ENCODE data around the gene SPINT3. TPM values are rescaled to one million over a fixed set of nuclear protein-coding genes. Genes with fewer than 3 reads are reported as not detected.

SPINT3 gene, protein sequence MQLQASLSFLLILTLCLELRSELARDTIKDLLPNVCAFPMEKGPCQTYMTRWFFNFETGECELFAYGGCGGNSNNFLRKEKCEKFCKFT
- not detected in 2 replicates for total RNA-seq

DNA sequence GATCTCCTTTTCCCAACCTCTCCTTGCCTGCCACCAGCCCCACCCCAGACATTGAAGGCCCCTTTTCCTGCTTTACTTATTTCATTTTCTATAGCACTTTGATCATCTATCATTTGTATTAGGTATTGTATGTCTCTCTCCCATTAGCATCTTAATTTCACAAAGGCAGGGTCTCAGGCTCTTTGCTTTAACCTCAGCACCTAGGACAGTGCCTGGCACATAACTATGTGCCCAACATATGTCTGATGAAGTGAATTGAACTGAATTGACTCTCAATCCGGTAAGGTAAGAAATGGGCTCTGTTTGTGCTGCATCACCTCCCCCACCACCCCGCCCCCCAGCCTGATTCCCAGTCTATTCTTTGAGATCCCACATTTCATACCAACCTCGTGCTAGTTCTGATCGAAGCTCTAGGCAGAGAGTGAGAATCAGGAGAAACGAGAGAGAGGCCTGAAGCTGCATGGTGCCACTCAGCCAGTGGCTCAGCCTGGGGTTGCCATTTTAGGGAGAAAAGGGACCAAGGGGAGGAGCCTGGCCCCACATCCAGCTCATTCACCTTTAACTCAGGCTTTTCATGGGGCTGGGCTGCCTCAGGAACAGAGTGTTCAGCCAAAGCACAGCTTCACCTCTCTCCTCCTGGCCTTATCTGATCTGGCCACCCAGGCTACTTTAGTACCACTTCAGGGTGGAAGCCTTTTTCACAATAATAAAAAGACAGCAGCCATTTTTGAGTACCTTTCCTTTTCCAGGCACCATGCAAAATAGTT is at the start of gene SPINT3:
SPINT3 (minus strand) TSS at position 476 of the 767 bp plus-strand sequence; CDS start at position 462, 14 bp downstream.

DNA sequence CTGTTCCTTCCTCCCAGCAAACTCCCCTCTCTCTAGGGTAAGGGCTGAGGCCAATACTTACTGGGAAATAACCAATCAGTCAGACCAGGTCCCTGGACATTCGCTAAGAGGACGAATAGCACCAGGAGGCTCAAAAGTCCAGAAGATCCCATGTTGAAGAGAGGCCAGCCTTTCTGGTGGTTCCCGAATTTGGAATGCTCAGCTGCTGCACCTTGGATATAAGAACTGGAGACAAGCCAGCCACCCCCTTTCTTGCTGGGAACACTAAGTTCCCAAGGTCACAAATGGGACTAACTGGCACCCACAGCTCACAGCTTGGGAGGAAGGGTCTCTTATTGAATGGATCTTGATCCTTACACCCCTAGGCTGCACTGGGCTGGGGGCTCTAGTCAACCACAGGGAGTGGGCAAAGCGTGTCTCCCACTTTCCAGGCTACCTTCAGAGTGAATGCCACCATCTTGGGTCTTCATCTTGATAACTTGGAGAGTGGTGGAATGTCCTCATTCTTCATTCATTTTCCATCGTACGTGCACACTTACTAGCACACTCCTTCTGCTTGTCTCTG is 31.9 kb upstream of the SPINT3 start, which contains the start of gene EPPIN:
EPPIN (minus strand) TSS at position 196 of the 565 bp plus-strand sequence; CDS start at position 152, 44 bp downstream.

DNA sequence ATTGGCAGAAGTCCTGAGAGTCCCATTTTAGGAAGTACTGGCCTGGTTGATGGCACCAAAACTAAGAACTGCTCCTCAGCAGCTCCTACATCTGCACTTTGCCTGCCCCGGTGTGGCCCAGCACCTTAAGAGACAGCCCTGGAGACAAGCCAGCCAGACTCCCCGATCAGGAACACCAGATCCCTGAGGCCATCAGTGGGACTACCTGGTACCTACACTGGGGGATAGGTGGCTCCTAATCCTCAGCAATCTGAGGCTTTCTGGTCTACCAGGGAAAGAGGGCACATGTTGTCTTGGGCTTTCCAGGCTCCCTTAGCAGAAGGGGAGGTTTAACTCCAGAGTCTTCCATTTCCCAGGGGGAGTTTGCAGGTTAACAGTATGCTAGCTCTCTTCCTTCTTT is 24.0 kb upstream of the SPINT3 start, which contains the start of gene WFDC6:
WFDC6 (minus strand) TSS at position 101 of the 400 bp plus-strand sequence; CDS start at position 26, 75 bp downstream.

DNA sequence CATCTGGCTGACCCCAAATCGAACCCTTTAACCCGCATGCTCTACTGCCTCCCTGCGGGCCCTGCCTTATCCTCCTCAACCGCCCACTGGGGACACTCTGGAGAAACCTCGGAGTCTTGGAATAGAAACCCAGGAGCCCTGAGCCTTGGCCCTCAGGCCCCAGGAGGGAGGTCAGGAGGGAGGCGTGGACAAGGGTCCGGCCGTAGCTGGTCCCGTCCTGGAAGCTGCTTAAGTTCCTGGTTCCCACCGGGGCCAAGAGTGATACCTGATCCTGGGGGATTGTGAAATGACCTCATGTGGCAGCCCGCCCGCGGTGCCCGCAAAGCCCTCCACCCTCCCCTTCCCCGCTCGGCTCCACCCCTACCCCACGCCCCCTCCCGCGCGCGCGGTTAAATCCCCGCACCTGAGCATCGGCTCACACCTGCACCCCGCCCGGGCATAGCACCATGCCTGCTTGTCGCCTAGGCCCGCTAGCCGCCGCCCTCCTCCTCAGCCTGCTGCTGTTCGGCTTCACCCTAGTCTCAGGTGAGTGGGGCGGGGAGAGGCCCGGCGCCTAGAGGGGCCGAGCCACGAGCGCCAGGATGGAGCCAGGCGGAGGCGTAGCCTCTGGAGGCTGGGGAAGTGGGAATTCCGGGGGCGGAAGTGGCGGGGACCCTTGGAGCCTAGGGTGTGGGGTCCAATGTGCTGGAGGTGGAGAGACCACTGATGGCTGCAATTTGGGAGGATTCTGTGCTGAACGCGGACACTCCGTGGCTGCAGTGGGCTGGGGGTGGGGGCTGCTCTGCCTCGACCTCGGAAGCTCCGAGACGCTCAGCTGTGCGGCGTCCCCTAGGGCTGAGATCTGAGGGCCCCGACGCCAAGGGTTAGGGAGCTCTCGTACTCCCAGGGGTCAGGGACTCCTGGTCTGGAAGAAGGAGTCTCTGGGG is 45.8 kb downstream of the SPINT3 start, which contains the start of gene WFDC2:
WFDC2 (plus strand) TSS at position 418 of the 926 bp plus-strand sequence; CDS start at position 447, 29 bp downstream.

Other genes starting within 250 kb of the SPINT3 start
- not detected in 2 replicates for gene RBPJL, start 208.8 kb downstream of the SPINT3 start, total RNA-seq
- gene MATN4, start 207.3 kb downstream of the SPINT3 start, total RNA-seq, result not detected in 2 replicates
- gene SDC4, start 167.2 kb downstream of the SPINT3 start, total RNA-seq, result 23.4 and 38.3 TPM in 2 replicates
- gene SYS1, start 152.5 kb downstream of the SPINT3 start, total RNA-seq, result 14.3 and 16.6 TPM in 2 replicates
- not detected in 2 replicates for gene TP53TG5, start 137.3 kb downstream of the SPINT3 start, total RNA-seq
- 11.4 and 12.6 TPM in 2 replicates for gene DBNDD2, start 107.3 kb downstream of the SPINT3 start, total RNA-seq
- gene PIGT, start 99.5 kb downstream of the SPINT3 start, total RNA-seq, result 12.8 and 18.8 TPM in 2 replicates
- gene WFDC2, start 45.9 kb downstream of the SPINT3 start, total RNA-seq, result not detected in 2 replicates
- not detected in 2 replicates for gene WFDC6, start 23.9 kb upstream of the SPINT3 start, total RNA-seq
- gene EPPIN, start 31.8 kb upstream of the SPINT3 start, total RNA-seq, result not detected in 2 replicates
- gene WFDC8, start 63.7 kb upstream of the SPINT3 start, total RNA-seq, result not detected in 2 replicates
- not detected in 2 replicates for gene WFDC10A, start 114.1 kb upstream of the SPINT3 start, total RNA-seq
- not detected in 2 replicates for gene WFDC9, start 115.7 kb upstream of the SPINT3 start, total RNA-seq
- not detected in 2 replicates for gene WFDC11, start 154.6 kb upstream of the SPINT3 start, total RNA-seq
- gene WFDC13, start 186.4 kb upstream of the SPINT3 start, total RNA-seq, result not detected in 2 replicates
- gene WFDC10B, start 189.4 kb upstream of the SPINT3 start, total RNA-seq, result not detected in 2 replicates
- not detected in 2 replicates for gene SPINT4, start 206.7 kb upstream of the SPINT3 start, total RNA-seq

Measured in epithelial cell of umbilical artery (primary cell).